Mucosa of rectum (tissue), 2 donors: ENCODE measurements around the gene RASAL3.
"Not testable (repeated sequence)": the region's sequence is repeated elsewhere in the genome, so short reads cannot be mapped to it uniquely, and the experiment has no call there.

Experiments
- H3K27ac ChIP-seq, 2 donors: one replicate each; pipeline ENCODE4 v1.7.0; 2013; ENCODE audit warnings: inconsistent platforms in 2 of 2, low read depth in 2 of 2, low read length in 2 of 2
- H3K27me3 ChIP-seq, 2 donors: one replicate each; pipeline ENCODE4 v1.7.0; 2013; ENCODE audit warnings: low read length in 2 of 2; ENCODE audit not compliant: control insufficient read depth in 2 of 2, insufficient read depth in 2 of 2
- H3K36me3 ChIP-seq, 2 donors: one replicate each; pipeline ENCODE4 v1.7.0; 2013; ENCODE audit warnings: low read length in 2 of 2; ENCODE audit not compliant: control insufficient read depth in 2 of 2, insufficient read depth in 2 of 2
- H3K4me1 ChIP-seq, 2 donors: one replicate each; pipeline ENCODE4 v1.7.0; 2013; ENCODE audit warnings: low read length in 2 of 2, mild to moderate bottlenecking in 1 of 2; ENCODE audit not compliant: control insufficient read depth in 2 of 2, insufficient read depth in 2 of 2
- H3K4me3 ChIP-seq, 2 donors: one replicate each; pipeline ENCODE4 v1.7.0; 2013; ENCODE audit warnings: low read length in 2 of 2
- H3K9ac ChIP-seq, 2 donors: one replicate each; pipeline ENCODE4 v1.7.0; 2013; ENCODE audit warnings: low read length in 2 of 2, low read depth in 1 of 2, mild to moderate bottlenecking in 1 of 2
- H3K9me3 ChIP-seq, 2 donors: one replicate each; pipeline ENCODE4 v1.7.0; 2013; ENCODE audit warnings: low read length in 2 of 2; ENCODE audit not compliant: control insufficient read depth in 2 of 2
- donor health status: healthy.
- donor health status: Normal muscosa, but diverticular disease.

The RASAL3 gene

DNA sequence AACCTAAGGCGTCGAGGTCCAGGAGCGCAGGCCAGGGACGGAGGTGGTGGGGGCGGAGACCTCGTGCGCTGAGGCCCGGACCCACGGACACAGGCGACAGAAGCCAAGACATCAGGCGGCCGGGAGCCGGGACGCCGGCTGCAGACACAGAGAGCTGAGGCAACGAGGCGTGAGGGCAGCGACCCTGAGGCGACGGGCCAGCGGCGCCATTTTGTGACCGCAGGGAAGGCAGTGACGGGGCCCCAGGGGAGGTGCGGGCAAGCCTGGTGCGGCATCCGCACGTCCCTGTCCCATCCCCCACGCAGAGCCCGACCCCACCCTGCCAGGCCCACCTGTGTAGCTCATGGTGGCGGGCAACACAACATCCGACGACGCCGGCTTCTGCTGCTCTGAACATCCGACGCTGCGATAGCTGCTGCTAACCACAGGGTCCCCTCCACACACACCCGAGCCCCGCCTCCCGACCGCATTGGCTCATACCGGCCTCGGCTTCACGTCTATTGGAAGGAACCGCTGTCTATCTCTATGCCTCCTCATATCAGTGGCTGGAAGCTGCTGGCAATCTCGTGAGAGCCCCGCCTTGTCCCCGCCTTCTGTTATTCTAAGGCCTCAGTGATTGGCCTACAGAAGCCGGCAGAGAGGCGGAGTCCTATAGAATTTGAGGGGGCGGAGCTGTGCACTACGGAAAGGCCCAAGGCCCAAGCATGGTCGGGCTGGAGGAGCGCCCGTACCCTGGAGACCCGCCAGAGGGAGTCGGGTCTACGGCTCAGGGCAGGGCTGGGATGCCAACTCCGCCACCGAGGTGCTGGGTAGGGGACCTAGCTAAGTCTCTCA is 45.5 kb downstream of the RASAL3 start, which contains the start of gene AKAP8L:
TSS of gene AKAP8L (minus strand) at position 410 of the 834 bp plus-strand sequence. CDS start at position 345, 65 bp downstream.
- H3K4me3 ChIP-seq, result peak within 1 kb of the TSS; percentile 79 to 98
- peaks cover 13 to 16% of the 10 kb centered on the region in 2 donors for H3K4me1 ChIP-seq
- no peaks in the 10 kb centered on the region for H3K9me3 ChIP-seq
- H3K27ac ChIP-seq, result peak within 1 kb of the TSS; percentile 78 to 84
- peak within 1 kb of the TSS; percentile 71 to 94 for H3K9ac ChIP-seq
- peaks cover 13 to 16% of the 10 kb centered on the region in 2 donors for H3K36me3 ChIP-seq
- H3K27me3 ChIP-seq, result no peaks in the 10 kb centered on the region

DNA sequence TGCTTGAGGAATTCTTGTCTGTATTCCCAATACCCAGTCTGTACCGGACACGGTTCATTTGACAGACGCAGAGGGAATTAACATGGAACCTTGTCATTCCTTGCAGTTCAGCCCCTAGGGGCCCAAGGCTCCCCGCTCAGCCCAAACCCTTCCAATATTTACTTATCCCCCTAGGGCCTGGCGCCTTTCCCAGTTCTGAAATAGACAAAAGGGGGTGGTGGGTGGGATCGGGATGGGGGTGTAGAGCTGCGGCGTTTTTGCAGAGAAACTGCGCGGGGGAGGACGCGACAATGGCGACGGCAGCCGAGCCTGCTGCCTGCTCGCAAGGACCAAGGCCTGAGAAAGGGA is 46.1 kb downstream of the RASAL3 start:
- peak overlapping the region; percentile 79 to 98 for H3K4me3 ChIP-seq
- no peaks in the 10 kb centered on the region for H3K27me3 ChIP-seq
- peak overlapping the region; percentile 71 to 94 for H3K9ac ChIP-seq
- H3K9me3 ChIP-seq, result no peaks in the 10 kb centered on the region
- H3K36me3 ChIP-seq, result peaks cover 8 to 10% of the 10 kb centered on the region in 2 donors
- peak overlapping the region; percentile 78 to 84 for H3K27ac ChIP-seq
- peaks cover 13 to 16% of the 10 kb centered on the region in 2 donors for H3K4me1 ChIP-seq

DNA sequence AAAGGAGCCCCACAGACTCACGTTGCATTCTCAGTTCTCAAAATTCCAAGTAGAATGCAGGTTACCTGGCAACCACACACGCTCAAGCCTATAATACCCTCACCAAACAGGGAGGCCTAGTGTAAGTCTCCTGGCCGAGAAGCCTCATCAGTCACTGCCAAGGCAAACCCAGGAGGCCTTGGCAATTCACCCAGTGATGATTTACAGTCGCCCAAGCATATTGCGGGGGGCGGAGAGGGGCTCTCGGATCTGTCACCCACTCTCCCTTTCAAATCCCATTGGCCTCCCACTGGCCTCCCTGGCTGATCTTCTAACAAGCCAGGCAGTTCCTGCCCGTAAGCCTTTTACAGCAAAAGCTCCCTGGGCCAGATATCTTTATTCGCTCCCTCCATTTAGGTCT is 46.6 kb downstream of the RASAL3 start:
- Histone ChIP-seq H3K27ac (peak overlapping the region in 1 of 2 donors; percentile 22), H3K4me1 (peaks cover 13 to 16% of the 10 kb centered on the region in 2 donors), H3K4me3 (peak overlapping the region; percentile 79 to 98), H3K27me3 (no peaks in the 10 kb centered on the region), H3K36me3 (peaks cover 4 to 7% of the 10 kb centered on the region in 2 donors), H3K9ac (peak overlapping the region; percentile 71 to 94), H3K9me3 (no peaks in the 10 kb centered on the region)

DNA sequence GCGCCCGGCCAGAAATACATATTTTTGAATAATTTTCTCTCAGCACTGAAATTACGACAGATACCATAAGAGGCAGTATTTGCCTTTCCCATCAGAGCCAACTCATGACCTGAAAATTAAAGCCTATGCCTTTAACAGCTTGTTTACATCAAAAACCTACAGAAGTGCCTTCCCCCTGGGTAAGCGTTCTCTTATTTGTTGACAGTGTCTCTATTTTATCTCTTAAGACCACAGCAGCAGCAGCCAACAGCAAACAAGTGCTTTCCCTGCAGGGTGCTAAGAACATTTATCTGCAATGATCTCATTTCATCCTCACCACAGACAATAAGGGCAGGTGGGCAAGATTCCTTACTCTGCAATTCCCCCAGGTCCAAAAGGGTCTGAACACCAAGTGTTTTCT is 51.5 kb downstream of the RASAL3 start:
- Histone ChIP-seq H3K4me1 (peaks cover 7 to 10% of the 10 kb centered on the region in 2 donors), H3K9me3 (no peaks in the 10 kb centered on the region), H3K27me3 (no peaks in the 10 kb centered on the region), H3K4me3 (no peak overlapping the region), H3K36me3 (peaks cover 7 to 12% of the 10 kb centered on the region in 2 donors), H3K9ac (no peak overlapping the region), H3K27ac (no peak overlapping the region)

DNA sequence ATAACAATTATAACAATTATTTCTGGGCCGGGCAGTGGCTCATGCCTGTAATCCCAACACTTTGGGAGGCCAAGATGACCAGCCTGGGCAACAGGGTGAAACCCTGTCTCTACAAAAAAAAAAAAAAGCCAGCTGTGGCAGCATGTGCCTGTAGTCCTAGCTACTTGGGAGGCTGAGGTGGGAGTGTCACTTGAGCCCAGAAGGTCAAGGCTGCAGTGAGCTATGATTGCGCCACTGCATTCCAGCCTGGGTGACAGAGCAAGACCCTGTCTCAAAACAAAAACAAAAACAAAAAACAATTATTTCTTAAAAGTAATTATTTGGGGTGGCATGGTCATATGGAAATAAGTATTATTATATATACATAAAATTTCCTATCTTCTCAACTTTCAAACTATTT is 53.0 kb downstream of the RASAL3 start:
- not testable (repeated sequence) for H3K27me3 ChIP-seq, H3K4me1 ChIP-seq, H3K4me3 ChIP-seq, H3K27ac ChIP-seq, H3K9me3 ChIP-seq, H3K9ac ChIP-seq
- H3K36me3 ChIP-seq, result peaks cover 7 to 12% of the 10 kb centered on the region in 2 donors

DNA sequence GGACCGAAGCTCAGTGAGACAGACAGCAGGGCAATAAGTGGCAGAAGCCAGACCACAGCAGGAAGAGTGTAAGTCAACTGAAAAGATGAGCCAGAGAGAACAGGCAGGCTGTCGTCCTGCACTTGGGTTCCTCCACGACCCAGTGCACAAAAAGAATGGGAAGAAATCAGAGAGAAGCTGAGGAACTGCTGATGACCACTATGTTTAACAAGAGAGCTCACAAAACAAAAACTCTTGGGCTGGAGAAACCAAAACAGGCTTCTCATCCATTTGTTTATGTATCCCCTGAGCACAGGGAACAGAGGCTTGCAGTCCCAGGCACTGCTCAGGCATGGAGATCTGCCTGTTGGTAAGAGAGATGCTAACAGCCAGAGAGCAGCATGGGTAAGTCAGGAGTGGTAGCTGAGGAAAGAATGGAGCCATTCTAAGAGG is 59.5 kb downstream of the RASAL3 start:
- Histone ChIP-seq H3K4me3 (no peak overlapping the region), H3K27ac (peak overlapping the region in 1 of 2 donors; percentile 13), H3K27me3 (no peaks in the 10 kb centered on the region), H3K4me1 (peaks cover 5 to 9% of the 10 kb centered on the region in 2 donors), H3K36me3 (peaks cover 39 to 48% of the 10 kb centered on the region in 2 donors), H3K9ac (no peak overlapping the region), H3K9me3 (no peaks in the 10 kb centered on the region)

DNA sequence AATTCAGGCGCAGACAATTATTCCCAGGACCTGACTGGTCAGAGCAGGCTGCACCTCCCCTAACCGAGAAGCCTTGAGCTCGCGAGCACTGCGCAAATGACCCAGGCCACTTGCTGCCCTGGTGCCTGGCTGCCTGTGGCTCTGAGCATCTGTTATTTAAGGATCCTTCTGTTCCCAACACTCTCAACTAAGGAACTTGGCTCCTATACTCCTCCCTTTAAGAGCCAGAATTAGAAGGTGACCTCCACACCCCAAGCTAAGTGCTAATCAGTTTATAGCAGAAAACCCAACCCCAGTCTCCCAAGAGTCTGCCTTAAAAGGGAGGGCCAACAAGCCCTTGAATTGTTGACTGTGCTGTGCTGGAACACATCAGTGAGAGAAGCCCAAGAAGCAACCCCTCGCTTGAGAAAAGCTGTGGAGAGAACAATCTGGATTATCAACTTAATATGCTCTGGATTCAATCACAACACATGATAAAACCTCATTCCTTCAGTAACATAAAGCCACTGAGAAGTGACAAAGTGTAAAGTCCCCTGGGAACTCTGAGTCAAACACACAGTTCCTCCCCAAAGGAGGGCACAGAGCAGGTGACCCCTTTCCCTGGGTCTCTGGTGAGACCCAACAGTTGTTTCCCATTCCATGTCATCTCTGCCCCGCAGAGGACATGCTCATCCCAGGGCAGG is 60.1 kb downstream of the RASAL3 start:
- no peak overlapping the region for H3K4me3 ChIP-seq
- peaks cover 40 to 48% of the 10 kb centered on the region in 2 donors for H3K36me3 ChIP-seq
- H3K27ac ChIP-seq, result peak overlapping the region in 1 of 2 donors; percentile 13
- no peaks in the 10 kb centered on the region for H3K27me3 ChIP-seq
- H3K9ac ChIP-seq, result no peak overlapping the region
- no peaks in the 10 kb centered on the region for H3K9me3 ChIP-seq
- H3K4me1 ChIP-seq, result peaks cover 5 to 9% of the 10 kb centered on the region in 2 donors

DNA sequence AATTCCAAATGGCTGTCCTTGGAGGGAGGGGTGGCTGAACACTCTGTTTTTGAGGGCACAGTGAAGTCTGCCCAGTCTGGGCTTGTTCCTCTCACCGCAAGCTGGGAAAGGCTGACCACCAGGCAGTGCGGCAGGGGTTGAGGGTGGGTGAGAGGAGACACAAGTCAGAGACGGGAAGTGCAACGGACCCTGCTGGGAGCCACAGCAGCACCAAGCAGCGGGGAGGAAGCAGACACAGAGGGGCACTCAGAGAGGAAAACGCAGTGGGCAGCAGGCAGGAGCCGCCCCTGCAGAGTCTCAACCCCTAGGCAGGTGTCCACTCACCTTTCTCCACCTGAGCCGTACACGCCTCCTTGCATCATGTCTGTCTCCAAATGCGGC is 61.2 kb downstream of the RASAL3 start:
- Histone ChIP-seq H3K36me3 (peaks cover 51 to 52% of the 10 kb centered on the region in 2 donors), H3K9me3 (no peaks in the 10 kb centered on the region), H3K4me1 (peaks cover 5 to 9% of the 10 kb centered on the region in 2 donors), H3K27me3 (no peaks in the 10 kb centered on the region), H3K9ac (no peak overlapping the region), H3K4me3 (no peak overlapping the region), H3K27ac (peak overlapping the region in 1 of 2 donors; percentile 29)

DNA sequence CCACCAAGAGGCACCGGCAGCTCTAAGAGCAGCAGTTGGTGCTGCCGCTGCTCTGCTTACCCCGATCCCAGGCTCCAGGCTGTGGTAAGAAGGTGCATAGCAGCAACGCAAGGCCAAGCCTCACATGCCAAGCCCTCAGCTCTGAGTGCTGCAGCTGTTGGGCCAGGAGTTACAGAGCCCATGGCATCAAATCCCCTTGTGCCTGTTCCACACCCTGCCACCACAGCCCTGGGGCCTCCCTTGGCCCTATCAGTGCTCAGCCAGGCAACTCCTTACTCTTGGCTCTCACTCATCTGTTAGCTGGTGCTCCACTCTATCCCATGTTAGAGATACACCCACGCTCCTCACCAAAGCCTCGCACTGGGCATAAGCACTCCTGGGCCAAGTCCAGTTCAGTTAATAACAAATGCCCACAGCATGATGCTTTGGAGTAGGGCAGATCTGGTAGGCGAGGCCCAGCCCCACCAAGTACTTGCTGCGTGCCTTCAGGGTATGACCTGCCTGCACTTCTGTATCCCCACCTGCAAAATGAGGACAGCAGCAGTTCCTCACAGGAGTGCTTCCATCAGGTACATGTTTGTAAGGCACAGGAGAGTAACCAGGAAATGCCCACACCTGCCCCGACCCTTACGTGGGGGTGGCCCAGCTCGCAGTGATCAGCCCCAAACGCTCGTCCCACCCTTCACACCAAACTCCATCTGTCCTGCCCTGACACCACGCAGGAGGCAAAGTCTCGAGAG is 61.8 kb downstream of the RASAL3 start:
- H3K9ac ChIP-seq, result no peak overlapping the region
- no peaks in the 10 kb centered on the region for H3K27me3 ChIP-seq
- peaks cover 57% of the 10 kb centered on the region in 2 donors for H3K36me3 ChIP-seq
- H3K27ac ChIP-seq, result peak overlapping the region in 1 of 2 donors; percentile 18
- no peak overlapping the region for H3K4me3 ChIP-seq
- peaks cover 5 to 9% of the 10 kb centered on the region in 2 donors for H3K4me1 ChIP-seq
- no peaks in the 10 kb centered on the region for H3K9me3 ChIP-seq
